Thymus (tissue), 11 donors: Measurements from ENCODE around the gene SDR39U1. TPM values are rescaled to one million over a fixed set of nuclear protein-coding genes. Genes with fewer than 3 reads are reported as not detected.

Source experiments
- DNase-seq, 9 donors: peaks; one replicate each; pipeline ENCODE4 v3.0.0-alpha.2; 2013; ENCODE audit warnings: low spot score in 9 of 9, low read depth in 6 of 9, missing footprints in 1 of 9
- H3K27ac ChIP-seq, 2 donors: one replicate each; pipeline ENCODE4 v1.5.1; 2013; ENCODE audit warnings: control low read depth in 1 of 2, low read depth in 1 of 2, low read length in 1 of 2, mild to moderate bottlenecking in 1 of 2, moderate library complexity in 1 of 2
- H3K27me3 ChIP-seq, 2 donors: one replicate each; pipeline ENCODE4 v1.5.1; 2013; ENCODE audit warnings: low read length in 1 of 2; ENCODE audit not compliant: control insufficient read depth in 2 of 2, insufficient read depth in 1 of 2
- H3K36me3 ChIP-seq, 2 donors: one replicate each; pipeline ENCODE4 v1.5.1; 2013; ENCODE audit warnings: low read length in 1 of 2, mild to moderate bottlenecking in 1 of 2, moderate library complexity in 1 of 2; ENCODE audit not compliant: control insufficient read depth in 2 of 2, insufficient read depth in 2 of 2
- H3K4me1 ChIP-seq, 2 donors: one replicate each; pipeline ENCODE4 v1.5.1; 2013; ENCODE audit warnings: low read length in 2 of 2; ENCODE audit not compliant: control insufficient read depth in 2 of 2, insufficient read depth in 2 of 2
- H3K4me3 ChIP-seq, 2 donors: one replicate each; pipeline ENCODE4 v1.5.1; 2013; ENCODE audit warnings: low read length in 2 of 2, control low read depth in 1 of 2, mild to moderate bottlenecking in 1 of 2
- H3K9me3 ChIP-seq, 2 donors: one replicate each; pipeline ENCODE4 v1.5.1; 2013; ENCODE audit warnings: low read length in 1 of 2, mild to moderate bottlenecking in 1 of 2; ENCODE audit not compliant: control insufficient read depth in 2 of 2, insufficient read depth in 1 of 2
- WGBS: extraction: QIAGEN DNeasy Blood & Tissue Kit; methylation state at CpG from one replicate; pipeline ENCODE4 v1.1.7; 2013; 5-methylcytosine and 5-hydroxymethylcytosine counted together
- polyA plus RNA-seq: library from polyadenylated mRNA; stranded (reverse); fragments of 200-250 nt; gene quantifications from one replicate; pipeline ENCODE4 v1.2.3, GENCODE V29; 2013
- total RNA-seq: library from RNA; stranded (reverse); fragments of 120-200 nt; gene quantifications from one replicate; pipeline ENCODE4 v1.2.4, GENCODE V29; 2013
- donor health status: healthy.

Gene SDR39U1
- total and polyA plus RNA-seq, 2 donors: 34.9 to 148 TPM

DNA sequence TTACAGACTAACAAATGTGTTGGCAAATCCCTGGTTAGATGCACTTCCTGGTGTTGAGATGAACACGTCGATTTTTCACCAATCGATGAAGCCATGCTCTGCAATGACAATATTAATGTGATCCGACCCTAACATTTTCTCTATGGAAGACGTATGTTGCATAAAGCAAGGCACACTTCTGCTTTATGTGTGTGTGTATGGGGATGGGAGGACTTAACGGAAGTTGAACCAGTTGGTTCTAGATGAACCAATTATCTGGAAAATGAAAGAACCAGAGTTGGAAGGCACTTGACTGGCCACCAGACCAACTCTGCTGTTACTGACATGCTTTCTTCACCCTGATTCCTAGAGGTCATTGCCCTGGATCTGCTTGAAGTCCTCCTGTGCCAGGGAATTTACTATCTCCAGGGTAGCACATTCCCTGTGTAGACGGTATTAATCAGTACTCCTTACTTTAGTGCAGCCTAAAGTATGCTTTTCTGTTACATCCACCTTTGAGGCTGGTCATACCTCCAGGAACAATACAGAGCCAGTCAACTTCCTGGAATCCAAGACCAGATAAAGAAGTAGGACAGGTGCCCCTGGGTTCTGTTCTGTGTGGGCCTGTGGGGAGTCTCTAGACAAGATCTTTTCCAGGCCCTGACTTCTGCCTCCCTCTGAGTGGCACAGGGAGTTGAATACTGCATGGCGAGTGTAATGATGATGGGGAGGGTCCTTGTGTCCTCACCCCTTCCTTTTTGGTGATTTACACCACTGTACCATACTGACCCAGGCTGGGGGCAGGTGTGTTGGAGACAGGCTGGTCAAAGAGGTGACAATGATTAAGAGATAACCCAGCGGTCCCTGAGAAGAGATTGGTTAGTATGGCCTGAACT is 4.1 kb downstream of the SDR39U1 start:
- no peak for DNase-seq
- H3K36me3 ChIP-seq: peaks cover 45 to 69% of the 10 kb centered on the region in 2 donors
- WGBS: 83% methylated on average over 9 of the region's 9 CpGs
- no peaks in the 10 kb centered on the region for H3K27me3 ChIP-seq
- peak overlapping the region in 1 of 2 donors; percentile 97 for H3K27ac ChIP-seq
- H3K9me3 ChIP-seq: no peaks in the 10 kb centered on the region
- H3K4me3 ChIP-seq: no peak overlapping the region
- H3K4me1 ChIP-seq: peaks cover 20 to 32% of the 10 kb centered on the region in 2 donors

DNA sequence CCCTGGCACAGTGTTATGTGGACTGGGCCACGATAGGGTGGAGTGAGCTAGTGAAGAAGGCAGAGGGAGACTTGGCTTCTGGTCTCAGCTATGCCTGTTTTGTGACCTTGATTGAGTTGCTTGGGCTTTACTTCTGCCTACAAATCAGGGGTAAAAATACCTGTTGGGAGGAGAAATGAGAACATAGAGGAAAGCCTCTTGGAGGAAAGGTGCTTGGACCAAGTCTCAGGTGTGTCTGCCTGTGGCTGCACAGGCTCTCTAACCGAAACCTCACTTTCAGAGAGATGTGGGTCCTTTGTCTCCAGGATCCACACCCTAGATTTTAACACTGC is 4.9 kb downstream of the SDR39U1 start:
- Histone ChIP-seq H3K9me3 (no peaks in the 10 kb centered on the region), H3K27me3 (no peaks in the 10 kb centered on the region), H3K4me1 (peaks cover 20 to 29% of the 10 kb centered on the region in 2 donors), H3K27ac (peak overlapping the region; percentile 82 to 97), H3K36me3 (peaks cover 50 to 75% of the 10 kb centered on the region in 2 donors), H3K4me3 (no peak overlapping the region)
- DNase-seq: no peak
- WGBS: 62% methylated on average over 2 of the region's 2 CpGs

DNA sequence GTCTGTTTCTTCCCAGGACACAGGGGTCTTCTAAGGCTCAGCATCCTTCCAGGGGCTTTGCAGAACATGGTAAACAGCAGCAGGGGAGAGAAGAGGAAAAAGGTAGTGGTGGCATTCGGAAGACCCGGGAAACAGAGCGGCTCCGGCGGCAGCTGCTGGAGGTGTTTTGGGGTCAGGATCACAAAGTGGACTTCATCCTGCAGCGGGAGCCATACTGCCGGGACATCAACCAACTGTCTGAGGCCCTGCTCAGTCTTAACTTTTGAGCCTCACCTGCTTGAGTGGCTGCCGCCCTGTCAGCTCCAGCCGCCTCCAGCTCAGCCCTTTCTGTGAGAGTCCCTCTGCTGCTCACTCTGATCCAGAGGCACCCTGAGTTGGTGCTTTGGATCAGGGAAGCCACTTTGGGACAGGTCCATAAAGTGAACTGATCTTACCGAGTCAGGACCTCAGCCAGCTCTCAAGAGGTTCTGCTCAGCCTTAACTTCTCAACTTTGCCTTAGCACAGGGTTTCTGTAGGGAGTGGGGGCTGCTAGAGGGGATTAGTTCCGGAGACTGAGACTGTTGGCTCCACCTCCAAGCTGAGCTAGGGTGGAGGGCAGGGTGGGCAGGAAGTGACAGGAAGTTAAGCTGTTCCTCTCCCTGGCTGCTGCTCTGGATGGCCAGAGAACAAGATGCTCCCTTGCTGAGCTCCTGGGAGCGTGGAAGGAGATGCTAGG is 5.4 kb downstream of the SDR39U1 start:
- 70% methylated on average over 12 of the region's 12 CpGs for WGBS
- H3K27ac ChIP-seq: peak overlapping the region; percentile 82 to 97
- peak in 3 of 9 donors; percentile 64 to 85 (median 70) for DNase-seq
- H3K36me3 ChIP-seq: peaks cover 55 to 80% of the 10 kb centered on the region in 2 donors
- H3K4me3 ChIP-seq: peak overlapping the region in 1 of 2 donors; percentile 8
- H3K27me3 ChIP-seq: no peaks in the 10 kb centered on the region
- peaks cover 20 to 32% of the 10 kb centered on the region in 2 donors for H3K4me1 ChIP-seq
- H3K9me3 ChIP-seq: no peaks in the 10 kb centered on the region

DNA sequence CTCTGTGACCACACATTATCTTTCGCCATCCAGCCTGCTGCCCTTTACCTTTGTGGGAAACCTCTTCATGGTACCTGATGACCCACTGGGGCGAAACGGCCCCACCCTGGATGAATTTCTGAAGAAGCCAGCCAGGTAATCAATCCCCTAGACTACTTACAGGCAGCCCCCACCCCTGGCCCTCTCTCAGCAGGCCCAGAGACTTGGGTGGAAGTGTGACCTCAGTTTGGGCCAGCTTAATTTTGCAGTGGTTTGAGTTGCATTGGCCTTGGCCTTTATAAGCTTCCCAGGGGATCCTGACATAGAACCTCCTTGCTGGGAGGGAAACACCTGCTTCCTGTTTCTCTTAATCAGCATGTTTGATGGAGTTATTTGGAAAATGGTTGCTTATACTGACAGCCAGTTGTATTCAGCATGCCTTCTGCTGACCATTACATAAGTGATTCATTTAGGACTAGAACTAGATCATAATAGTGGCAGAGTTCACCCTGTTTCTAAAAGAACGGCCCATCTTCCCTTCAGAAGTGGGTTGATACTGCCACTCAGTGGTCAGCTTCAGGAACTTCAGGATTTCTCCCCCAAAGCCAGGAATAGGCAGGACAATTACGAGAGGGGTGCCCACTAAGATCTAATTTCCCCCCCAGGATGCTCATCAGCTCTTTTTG is 6.1 kb downstream of the SDR39U1 start:
- Histone ChIP-seq H3K36me3 (peaks cover 57 to 87% of the 10 kb centered on the region in 2 donors), H3K27me3 (no peaks in the 10 kb centered on the region), H3K4me3 (no peak overlapping the region), H3K27ac (peak overlapping the region in 1 of 2 donors; percentile 97), H3K9me3 (no peaks in the 10 kb centered on the region), H3K4me1 (peaks cover 17 to 33% of the 10 kb centered on the region in 2 donors)
- DNase-seq: peak in 2 of 9 donors; percentile 61 to 78
- WGBS: 58% methylated on average over 5 of the region's 5 CpGs

DNA sequence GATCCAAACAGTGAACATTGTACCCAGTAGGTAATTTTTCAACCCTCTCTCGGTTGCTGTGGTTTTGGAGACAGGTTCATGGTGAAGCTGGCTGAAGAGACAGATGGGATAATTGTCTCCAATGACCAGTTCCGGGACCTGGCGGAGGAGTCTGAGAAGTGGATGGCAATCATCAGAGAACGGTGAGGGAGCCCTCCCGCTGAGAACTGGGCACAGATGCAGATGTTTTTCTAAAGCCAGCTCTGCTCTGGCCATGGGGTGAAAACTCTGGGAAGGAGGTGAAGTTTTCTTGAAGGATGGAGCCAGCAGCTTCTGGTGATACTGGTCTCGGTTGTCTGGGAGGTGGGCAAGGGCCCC is 6.6 kb downstream of the SDR39U1 start:
- H3K27ac ChIP-seq: no peak overlapping the region
- no peaks in the 10 kb centered on the region for H3K9me3 ChIP-seq
- WGBS: 76% methylated on average over 6 of the region's 6 CpGs
- H3K36me3 ChIP-seq: peaks cover 57 to 87% of the 10 kb centered on the region in 2 donors
- H3K27me3 ChIP-seq: no peaks in the 10 kb centered on the region
- no peak overlapping the region for H3K4me3 ChIP-seq
- H3K4me1 ChIP-seq: peaks cover 21 to 34% of the 10 kb centered on the region in 2 donors
- DNase-seq: no peak

DNA sequence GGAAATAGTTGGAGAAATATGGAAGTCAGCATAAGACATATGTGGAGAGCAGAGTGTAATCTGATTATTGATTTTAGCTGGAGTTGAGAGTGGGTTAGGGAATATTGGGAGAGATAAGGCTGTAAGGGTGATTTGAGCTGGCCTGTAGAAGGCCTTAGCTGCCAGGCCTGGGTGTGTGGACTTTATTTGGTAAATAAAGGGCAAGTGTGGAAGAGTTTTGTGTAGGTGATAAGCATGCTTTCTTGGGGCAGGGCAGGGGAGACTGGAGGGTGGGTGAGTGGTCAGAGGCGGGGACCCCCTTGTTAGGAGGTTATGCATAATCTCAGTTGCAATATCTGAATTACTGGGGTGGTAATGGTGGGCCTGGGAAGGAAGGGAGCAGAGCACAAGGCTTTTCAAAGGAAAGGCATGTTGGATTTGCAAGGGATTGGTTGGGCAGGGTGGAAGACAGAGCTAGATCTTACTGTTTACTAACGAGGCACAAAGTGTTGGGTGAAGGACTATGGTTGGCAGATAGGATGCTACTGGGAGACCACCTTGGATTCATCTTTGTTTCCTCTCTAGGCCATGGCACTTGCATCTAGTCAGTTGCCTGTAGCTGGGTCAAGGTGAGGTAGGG is 7.3 kb downstream of the SDR39U1 start:
- H3K4me1 ChIP-seq: peaks cover 25 to 41% of the 10 kb centered on the region in 2 donors
- no peak overlapping the region for H3K27ac ChIP-seq
- no peaks in the 10 kb centered on the region for H3K9me3 ChIP-seq
- DNase-seq: no peak
- 100% methylated on average over 2 of the region's 2 CpGs for WGBS
- no peak overlapping the region for H3K4me3 ChIP-seq
- H3K27me3 ChIP-seq: no peaks in the 10 kb centered on the region
- peaks cover 55 to 80% of the 10 kb centered on the region in 2 donors for H3K36me3 ChIP-seq

DNA sequence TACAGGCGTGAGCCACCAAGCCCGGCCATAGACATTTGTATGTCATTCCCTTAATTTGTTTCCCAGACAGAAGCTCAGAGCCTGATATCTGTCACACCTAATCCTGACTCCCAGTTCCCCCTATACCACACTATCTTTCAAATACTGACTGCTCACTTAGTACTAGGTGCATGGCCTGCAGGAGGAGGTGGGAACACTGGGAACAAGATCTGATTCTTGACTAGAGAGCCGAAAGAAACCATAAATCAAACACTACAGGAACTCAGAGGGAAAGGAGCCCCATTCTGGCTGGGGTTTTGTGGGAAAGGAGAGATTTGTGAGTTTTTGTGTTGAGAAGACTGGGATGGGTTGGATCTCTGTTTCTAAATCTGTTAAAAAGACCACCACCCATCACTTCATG is 7.9 kb downstream of the SDR39U1 start:
- no peak overlapping the region for H3K27ac ChIP-seq
- no peak overlapping the region for H3K4me3 ChIP-seq
- WGBS: 96% methylated on average over 3 of the region's 3 CpGs
- H3K9me3 ChIP-seq: no peaks in the 10 kb centered on the region
- DNase-seq: no peak
- peaks cover 48 to 74% of the 10 kb centered on the region in 2 donors for H3K36me3 ChIP-seq
- peaks cover 25 to 41% of the 10 kb centered on the region in 2 donors for H3K4me1 ChIP-seq
- no peaks in the 10 kb centered on the region for H3K27me3 ChIP-seq

DNA sequence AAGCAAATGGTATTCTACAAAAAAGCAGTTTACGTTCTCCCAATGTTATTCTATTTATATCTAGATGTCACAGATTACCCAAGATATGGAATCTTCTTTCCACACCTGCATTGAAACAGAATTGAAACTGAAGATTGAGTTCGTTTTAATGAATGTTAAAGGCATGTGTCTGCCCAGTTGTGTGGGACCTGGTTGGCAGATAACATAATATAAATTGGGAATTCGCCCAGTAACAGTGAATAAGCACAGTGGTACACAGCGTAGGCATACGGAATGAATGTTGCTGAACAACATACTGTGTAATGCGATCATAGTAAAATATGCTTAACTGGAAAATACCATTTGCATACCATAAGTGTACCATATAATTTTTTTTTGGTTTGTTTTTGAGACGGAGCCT is 8.5 kb downstream of the SDR39U1 start:
- 95% methylated on average over 7 of the region's 7 CpGs for WGBS
- peaks cover 30 to 47% of the 10 kb centered on the region in 2 donors for H3K4me1 ChIP-seq

More for the DNA sequence above, 8.5 kb downstream of the SDR39U1 start:
- no peak for DNase-seq
- H3K36me3 ChIP-seq: peaks cover 42 to 68% of the 10 kb centered on the region in 2 donors
- no peaks in the 10 kb centered on the region for H3K9me3 ChIP-seq
- no peak overlapping the region for H3K4me3 ChIP-seq
- no peaks in the 10 kb centered on the region for H3K27me3 ChIP-seq
- no peak overlapping the region for H3K27ac ChIP-seq
